Fibroblast of lung (primary cell): Measurements from ENCODE around the gene NFE2L3. TPM values are rescaled to one million over a fixed set of nuclear protein-coding genes. Genes with fewer than 3 reads are reported as not detected.

ENCODE experiments used
- DNase-seq, 2 donors: peaks; one replicate each; pipeline versions ENCODE4 v3.0.0 to v3.0.0-alpha.2; 2010; ENCODE audit warnings: low read depth in 2 of 2
- H2AFZ ChIP-seq: 2 replicates; pipeline ENCODE4 v1.5.1; 2012; ENCODE audit warnings: low read length, control low read depth, inconsistent platforms
- H3K27ac ChIP-seq: 2 replicates; pipeline ENCODE4 v1.5.1; 2011; ENCODE audit warnings: low read length, control low read depth; ENCODE audit not compliant: insufficient read depth
- H3K27me3 ChIP-seq: 2 replicates; pipeline ENCODE4 v1.5.1; 2011; ENCODE audit warnings: mild to moderate bottlenecking, low read length; ENCODE audit not compliant: control insufficient read depth, insufficient read depth
- H3K36me3 ChIP-seq: 2 replicates; pipeline ENCODE4 v1.5.1; 2011; ENCODE audit warnings: low read length; ENCODE audit not compliant: control insufficient read depth, insufficient read depth
- H3K4me1 ChIP-seq: 2 replicates; pipeline ENCODE4 v1.5.1; 2011; ENCODE audit warnings: low read length; ENCODE audit not compliant: control insufficient read depth, insufficient read depth; ENCODE audit errors: extremely low read depth
- H3K4me2 ChIP-seq: 2 replicates; pipeline ENCODE4 v1.5.1; 2011; ENCODE audit warnings: low read length, control low read depth; ENCODE audit not compliant: insufficient read depth; ENCODE audit errors: extremely low read depth
- H3K4me3 ChIP-seq, 4 experiments: fragments of 200-600 bp in 1 of 4; sonication (generic) in 1 of 4; replicated peaks in 1 of 4; 2 replicates each; pipeline ENCODE4 v1.5.1; 2011 to 2016; ENCODE audit warnings: low read length in 4 of 4, low read depth in 3 of 4, mild to moderate bottlenecking in 3 of 4, control low read depth in 2 of 4, inconsistent platforms in 1 of 4, mixed read lengths in 1 of 4; ENCODE audit not compliant: insufficient read depth in 1 of 4; ENCODE audit errors: control extremely low read depth in 1 of 4
- H3K79me2 ChIP-seq: 2 replicates; pipeline ENCODE4 v1.5.1; 2012; ENCODE audit warnings: mild to moderate bottlenecking, low read length, inconsistent platforms; ENCODE audit not compliant: control insufficient read depth, insufficient read depth
- H3K9ac ChIP-seq: 2 replicates; pipeline ENCODE4 v1.5.1; 2011; ENCODE audit warnings: mild to moderate bottlenecking, low read length, control low read depth; ENCODE audit not compliant: insufficient read depth
- H3K9me3 ChIP-seq: 2 replicates; pipeline ENCODE4 v1.5.1; 2012; ENCODE audit warnings: low read depth, low read length; ENCODE audit not compliant: control insufficient read depth, insufficient read depth
- H4K20me1 ChIP-seq: 2 replicates; pipeline ENCODE4 v1.5.1; 2011; ENCODE audit warnings: low read length; ENCODE audit not compliant: control insufficient read depth, insufficient read depth; ENCODE audit errors: extremely low read depth
- EZH2 ChIP-seq: IDR thresholded peaks from 2 replicates; pipeline ENCODE4 v1.5.1; 2012; ENCODE audit warnings: low read length, control low read depth, mild to moderate bottlenecking; ENCODE audit errors: missing control alignments
- polyA plus RNA-seq, 2 donors: library from polyadenylated mRNA; depleted of rRNA in 1 of 2; stranded (reverse) in 1 of 2; unstranded in 1 of 2; fragments of >200 nt; gene quantifications; 2 replicates each; pipeline ENCODE4 v1.2.1, GENCODE V29; 2011 to 2012; ENCODE audit warnings: missing spikeins in 1 of 2
- total RNA-seq: library from RNA; depleted of rRNA; stranded (reverse); fragments of >200 nt; gene quantifications from 2 replicates; pipeline ENCODE4 v1.2.1, GENCODE V29; 2014
- TF ChIP-seq, protein P1 (sequence below), 2 donors: IDR thresholded peaks in 1 of 2; conservative IDR thresholded peaks in 1 of 2; 1 replicate in 1 of 2; 2 replicates in 1 of 2; pipeline ENCODE4 v1.5.1; 2011 to 2012; ENCODE audit warnings: low read length in 2 of 2, control low read depth in 1 of 2, inconsistent platforms in 1 of 2, low read depth in 1 of 2, mild to moderate bottlenecking in 1 of 2

The NFE2L3 gene
- total and polyA plus RNA-seq, 2 donors (not counting 1 experiment from before 2014, with no cell fraction given), result 5.3 to 9.1 TPM

DNA sequence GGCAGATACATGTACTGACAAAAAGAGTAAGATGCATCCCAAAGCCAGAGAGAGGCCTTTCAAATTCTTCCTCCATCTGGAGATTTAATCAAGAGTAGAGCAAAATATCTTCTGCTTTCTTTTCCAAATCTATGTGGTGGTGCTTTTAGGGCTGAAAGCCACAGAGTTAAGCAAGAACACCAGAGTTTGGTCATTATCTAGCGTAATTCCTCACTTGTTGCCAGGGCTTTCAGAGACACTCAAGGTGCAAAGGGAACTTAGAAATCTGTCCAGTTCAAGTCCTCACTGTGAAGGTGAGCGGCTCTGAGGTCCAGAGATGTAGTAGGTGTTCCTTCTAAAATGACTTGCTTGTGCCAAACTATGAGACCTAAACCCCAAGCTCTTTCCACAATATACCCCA lies 10.9 kb upstream of the NFE2L3 start:
- Histone ChIP-seq H3K4me2 (no peak overlapping the region), H3K9me3 (no peaks in the 10 kb centered on the region), H2AFZ (no peak overlapping the region), H3K27ac (no peak overlapping the region), H3K9ac (no peak overlapping the region), H4K20me1 (no peaks in the 10 kb centered on the region), H3K4me3 (no peak overlapping the region), H3K4me1 (no peaks in the 10 kb centered on the region), H3K27me3 (no peaks in the 10 kb centered on the region), H3K79me2 (no peaks in the 10 kb centered on the region), H3K36me3 (no peaks in the 10 kb centered on the region)
- TF ChIP-seq, protein P1, sequence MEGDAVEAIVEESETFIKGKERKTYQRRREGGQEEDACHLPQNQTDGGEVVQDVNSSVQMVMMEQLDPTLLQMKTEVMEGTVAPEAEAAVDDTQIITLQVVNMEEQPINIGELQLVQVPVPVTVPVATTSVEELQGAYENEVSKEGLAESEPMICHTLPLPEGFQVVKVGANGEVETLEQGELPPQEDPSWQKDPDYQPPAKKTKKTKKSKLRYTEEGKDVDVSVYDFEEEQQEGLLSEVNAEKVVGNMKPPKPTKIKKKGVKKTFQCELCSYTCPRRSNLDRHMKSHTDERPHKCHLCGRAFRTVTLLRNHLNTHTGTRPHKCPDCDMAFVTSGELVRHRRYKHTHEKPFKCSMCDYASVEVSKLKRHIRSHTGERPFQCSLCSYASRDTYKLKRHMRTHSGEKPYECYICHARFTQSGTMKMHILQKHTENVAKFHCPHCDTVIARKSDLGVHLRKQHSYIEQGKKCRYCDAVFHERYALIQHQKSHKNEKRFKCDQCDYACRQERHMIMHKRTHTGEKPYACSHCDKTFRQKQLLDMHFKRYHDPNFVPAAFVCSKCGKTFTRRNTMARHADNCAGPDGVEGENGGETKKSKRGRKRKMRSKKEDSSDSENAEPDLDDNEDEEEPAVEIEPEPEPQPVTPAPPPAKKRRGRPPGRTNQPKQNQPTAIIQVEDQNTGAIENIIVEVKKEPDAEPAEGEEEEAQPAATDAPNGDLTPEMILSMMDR (conservative IDR thresholded peaks at IDR 0.05 in 1 of 2, IDR thresholded peaks at IDR 0.05 in 1 of 2; ENCODE audit: low read depth in 1 of 2, low read length in 2 of 2), result no peak
- TF ChIP-seq EZH2, result no peak
- DNase-seq, result no peak

DNA sequence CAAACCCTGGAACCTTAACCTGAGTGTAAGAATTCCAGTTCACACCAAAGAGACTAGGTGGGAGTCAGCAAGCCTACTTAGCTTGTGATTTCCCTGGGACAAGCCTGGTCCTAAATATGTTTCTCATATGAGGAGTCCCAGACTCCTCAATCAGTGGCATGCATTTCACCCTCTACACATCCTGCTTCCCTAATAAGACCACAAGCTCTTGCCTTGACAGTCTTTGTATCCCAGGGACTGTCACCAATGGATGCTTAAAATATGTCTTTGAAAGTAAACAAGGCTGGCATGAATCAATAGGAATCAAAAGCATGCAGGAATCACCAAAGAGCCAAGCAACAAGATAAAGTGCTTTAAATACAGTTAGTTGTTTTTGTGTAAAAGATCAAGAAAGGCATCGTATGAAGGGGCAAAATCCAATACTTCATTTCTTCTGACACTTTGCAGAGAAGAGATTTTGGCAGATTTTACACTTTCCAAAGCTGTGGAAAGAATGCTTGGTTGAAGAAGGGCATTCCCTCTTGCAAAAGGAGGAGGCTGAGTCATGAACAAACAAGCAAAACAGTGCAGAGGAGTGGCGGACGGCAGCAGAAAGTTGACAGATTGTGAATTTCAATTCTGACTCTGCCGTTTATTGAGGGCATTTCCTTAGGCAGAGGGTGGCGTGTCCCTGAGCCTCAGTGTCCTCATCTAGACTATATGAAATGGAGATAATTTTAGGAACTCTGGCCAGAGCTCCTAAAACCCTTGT lies 8.5 kb upstream of the NFE2L3 start:
- Histone ChIP-seq H3K27me3 (no peaks in the 10 kb centered on the region), H3K9ac (no peak overlapping the region), H2AFZ (no peak overlapping the region), H3K4me2 (no peak overlapping the region), H3K79me2 (no peaks in the 10 kb centered on the region), H3K36me3 (no peaks in the 10 kb centered on the region), H3K4me3 (no peak overlapping the region), H3K9me3 (no peaks in the 10 kb centered on the region), H3K27ac (no peak overlapping the region), H4K20me1 (no peaks in the 10 kb centered on the region), H3K4me1 (no peaks in the 10 kb centered on the region)
- TF ChIP-seq, protein P1 (conservative IDR thresholded peaks at IDR 0.05 in 1 of 2, IDR thresholded peaks at IDR 0.05 in 1 of 2; ENCODE audit: low read depth in 1 of 2, low read length in 2 of 2), result no peak
- TF ChIP-seq EZH2, result no peak
- peak; percentile 47 to 51 for DNase-seq

DNA sequence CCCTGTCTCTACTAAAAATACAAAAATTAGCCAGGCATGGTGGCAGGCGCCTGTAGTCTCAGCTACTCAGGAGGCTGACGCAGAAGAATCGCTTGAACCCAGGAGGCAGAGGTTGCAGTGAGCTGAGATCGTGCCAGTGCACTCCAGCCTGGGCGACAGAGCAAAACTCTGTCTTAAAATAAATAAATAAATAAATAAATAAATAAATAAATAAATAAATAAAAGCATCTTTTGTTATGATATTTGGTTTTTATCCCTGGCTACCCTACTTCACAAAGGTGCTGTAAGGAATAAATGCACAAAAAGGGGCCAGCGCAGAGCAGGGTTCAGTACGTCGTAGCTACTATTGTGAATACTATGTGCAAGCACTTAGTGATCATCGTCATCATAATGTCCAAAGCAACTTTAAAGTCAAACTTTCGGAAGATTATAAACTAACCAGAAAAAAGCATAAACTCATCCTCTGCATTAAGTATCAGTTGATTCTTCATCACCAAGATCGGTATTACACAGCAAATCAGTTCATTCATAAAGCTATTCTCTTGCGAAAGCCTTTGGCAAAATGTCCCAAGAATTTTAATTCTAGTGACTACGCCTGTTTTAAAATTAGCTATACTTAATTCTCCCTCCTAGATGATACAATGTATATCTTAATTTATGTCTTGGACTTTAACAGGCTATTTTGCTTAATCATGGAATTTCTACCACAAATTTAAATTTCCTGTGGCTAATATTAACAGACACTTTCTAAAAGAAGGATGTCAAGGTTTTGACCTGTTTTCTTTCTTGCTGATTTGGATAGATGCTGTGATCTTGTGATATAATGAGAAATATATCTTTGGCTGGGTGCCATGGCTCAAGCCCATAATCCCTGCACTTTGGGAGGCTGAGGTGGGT lies 7.6 kb upstream of the NFE2L3 start:
- no peak overlapping the region for H2AFZ ChIP-seq
- no peaks in the 10 kb centered on the region for H4K20me1 ChIP-seq
- H3K79me2 ChIP-seq, result no peaks in the 10 kb centered on the region
- no peak overlapping the region for H3K27ac ChIP-seq
- no peak overlapping the region for H3K4me2 ChIP-seq
- H3K9me3 ChIP-seq, result no peaks in the 10 kb centered on the region
- H3K36me3 ChIP-seq, result no peaks in the 10 kb centered on the region
- no peak overlapping the region for H3K4me3 ChIP-seq
- no peaks in the 10 kb centered on the region for H3K4me1 ChIP-seq
- peak in 1 of 2 donors; percentile 48 for DNase-seq
- no peaks in the 10 kb centered on the region for H3K27me3 ChIP-seq
- TF ChIP-seq EZH2, result no peak
- TF ChIP-seq, protein P1 (conservative IDR thresholded peaks at IDR 0.05 in 1 of 2, IDR thresholded peaks at IDR 0.05 in 1 of 2; ENCODE audit: low read depth in 1 of 2, low read length in 2 of 2), result no peak
- no peak overlapping the region for H3K9ac ChIP-seq
